H1 (cell line): ENCODE data around the gene VTN.

Source experiments
- CHD1 ChIP-seq: IDR thresholded peaks from 2 replicates; pipeline ENCODE4 v1.6.1; 2012; ENCODE audit warnings: low read depth, low read length, improper control_type of control experiment
- CREB1 ChIP-seq: IDR thresholded peaks from 2 replicates; pipeline ENCODE4 v1.6.1; 2012; ENCODE audit warnings: inconsistent platforms
- CTCF ChIP-seq, 3 experiments: IDR thresholded peaks; 1 replicate in 2 of 3; 2 replicates in 1 of 3; pipeline versions ENCODE4 v1.5.1 to v1.6.1; 2011; ENCODE audit warnings: low read length in 3 of 3, mild to moderate bottlenecking in 3 of 3, inconsistent platforms in 2 of 3, low read depth in 1 of 3, moderate library complexity in 1 of 3; ENCODE audit not compliant: insufficient read depth in 1 of 3; ENCODE audit errors: control extremely low read depth in 1 of 3
- GTF2F1 ChIP-seq: IDR thresholded peaks from 2 replicates; pipeline ENCODE4 v1.6.1; 2012; ENCODE audit warnings: low read depth, low read length, improper control_type of control experiment, borderline replicate concordance
- MAX ChIP-seq: IDR thresholded peaks from 2 replicates; pipeline ENCODE4 v1.6.1; 2012; ENCODE audit warnings: inconsistent platforms
- POLR2A ChIP-seq, 2 experiments: IDR thresholded peaks; 1 replicate in 1 of 2; 2 replicates in 1 of 2; pipeline ENCODE4 v1.6.1; 2011; ENCODE audit warnings: low read depth in 2 of 2, low read length in 2 of 2, mild to moderate bottlenecking in 2 of 2; ENCODE audit errors: control extremely low read depth in 1 of 2
- POLR2AphosphoS5 ChIP-seq: IDR thresholded peaks from 2 replicates; pipeline ENCODE4 v1.6.1; 2011; ENCODE audit warnings: low read depth, low read length
- TBP ChIP-seq: IDR thresholded peaks from 2 replicates; pipeline ENCODE4 v1.6.1; 2011; ENCODE audit warnings: low read depth, low read length, improper control_type of control experiment
- ZNF274 ChIP-seq: IDR thresholded peaks from 2 replicates; pipeline ENCODE4 v1.7.0; 2012; ENCODE audit warnings: low read length, borderline replicate concordance; ENCODE audit errors: extremely low read depth

DNA sequence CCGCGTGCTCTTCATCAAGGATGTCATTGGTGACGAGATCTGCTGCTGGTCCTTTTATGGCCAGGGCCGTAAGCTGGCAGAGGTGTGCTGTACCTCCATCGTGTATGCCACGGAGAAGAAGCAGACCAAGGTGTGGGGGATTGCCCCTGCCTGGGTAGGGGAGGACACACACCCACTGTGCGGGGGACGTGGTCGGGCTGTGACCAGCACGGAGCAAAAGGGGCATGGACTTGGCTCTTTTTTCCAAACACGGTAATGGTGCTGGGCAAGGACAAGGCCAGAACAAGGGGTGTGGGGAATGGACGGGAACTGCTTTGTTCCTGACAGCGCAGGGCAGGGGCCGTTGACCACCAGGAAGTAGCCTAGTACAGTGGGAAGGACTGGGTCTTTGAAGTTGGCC is 27.8 kb downstream of the VTN start:
- TF ChIP-seq POLR2A (IDR thresholded peaks at IDR 0.05; ENCODE audit: control extremely low read depth in 1 of 2, low read depth in 2 of 2, low read length in 2 of 2) = no peak
- TF ChIP-seq GTF2F1 = no peak
- no peak for TF ChIP-seq MAX
- TF ChIP-seq CHD1 = no peak
- no peak for TF ChIP-seq ZNF274
- no peak for TF ChIP-seq TBP
- no peak for TF ChIP-seq CTCF (IDR thresholded peaks at IDR 0.05; ENCODE audit: control extremely low read depth in 1 of 3, insufficient read depth in 1 of 3, low read depth in 1 of 3, low read length in 3 of 3)
- TF ChIP-seq CREB1 = no peak
- no peak for TF ChIP-seq POLR2AphosphoS5
